K562 (cell line): ENCODE data around the gene SOCS2. TPM values are rescaled to one million over a fixed set of nuclear protein-coding genes. Genes with fewer than 3 reads are reported as not detected.

ENCODE experiments used
- ATAC-seq: fragments of 200-7000 bp; cut with Tn5 transposase; 3 replicates; pipeline ENCODE4 v1.9.1; 2020; ENCODE audit warnings: moderate library complexity
- BruUV-seq: library from RNA; stranded (reverse); fragments of 400-500 nt; replicated peaks from 2 replicates; lab custom pipeline; 2021; lab: Mats Ljungman, UMichigan
- CTCF ChIA-PET: fragments of 300-600 bp; formaldehyde crosslinking; extraction: SDS; loops from one replicate; lab custom pipeline; 2021; ENCODE audit warnings: low intra/inter-chr PET ratio; lab: Yijun Ruan, JAX
- POLR2A ChIA-PET: fragments of 300-600, 350-650 bp; sonication (Branson Sonifier 250); formaldehyde crosslinking; extraction: SDS; loops from one replicate; lab custom pipeline; 2021; ENCODE audit warnings: antibody characterized with exemption, inconsistent platforms; lab: Yijun Ruan, JAX
- DNase-seq, 4 experiments: peaks; one replicate each; pipeline versions ENCODE4 v3.0.0 to v3.0.0-alpha.2; 2011 to 2018; ENCODE audit warnings: low spot score in 3 of 4, mixed read lengths in 3 of 4; ENCODE audit errors: extremely low read depth in 1 of 4
- FAIRE-seq: peaks from 2 replicates; lab custom pipeline; 2011; peaks lifted over from hg19 to GRCh38; lab: Jason Lieb, UNC
- H2AFZ ChIP-seq: 2 replicates; pipeline ENCODE4 v1.6.0; 2011; ENCODE audit warnings: low read depth, low read length, control low read depth, inconsistent platforms
- H3K27ac ChIP-seq: fragments of 200-600 bp; 3 replicates; pipeline ENCODE4 v1.8.0; 2011; ENCODE audit warnings: low read depth, mild to moderate bottlenecking, control low read depth, inconsistent platforms, low read length, moderate library complexity, mixed read lengths; ENCODE audit errors: extremely low read depth
- H3K27me3 ChIP-seq, 2 experiments: fragments of 300-600 bp in 1 of 2; 2 replicates in 1 of 2; 3 replicates in 1 of 2; pipeline versions ENCODE4 v1.6.0 to v1.8.0; 2011; ENCODE audit warnings: inconsistent platforms in 2 of 2, low read length in 2 of 2, mild to moderate bottlenecking in 1 of 2, mixed read lengths in 1 of 2, moderate library complexity in 1 of 2; ENCODE audit not compliant: control insufficient read depth in 2 of 2, insufficient read depth in 2 of 2
- H3K36me3 ChIP-seq: fragments of 300-600 bp; 3 replicates; pipeline ENCODE4 v1.8.0; 2011; ENCODE audit warnings: mild to moderate bottlenecking, low read length, inconsistent platforms; ENCODE audit not compliant: control insufficient read depth, insufficient read depth
- H3K4me1 ChIP-seq, 2 experiments: fragments of 200-600 bp in 1 of 2; replicated peaks in 1 of 2; 2 replicates in 1 of 2; 3 replicates in 1 of 2; pipeline versions ENCODE4 v1.5.1 to v1.8.0; 2011; ENCODE audit warnings: inconsistent platforms in 2 of 2, low read length in 2 of 2, mild to moderate bottlenecking in 1 of 2, mixed read lengths in 1 of 2, moderate library complexity in 1 of 2; ENCODE audit not compliant: control insufficient read depth in 2 of 2, insufficient read depth in 2 of 2
- H3K4me2 ChIP-seq: 2 replicates; pipeline ENCODE4 v1.6.1; 2011; ENCODE audit warnings: low read length, control low read depth, inconsistent platforms, mixed read lengths; ENCODE audit not compliant: insufficient read depth
- H3K4me3 ChIP-seq: fragments of 200-600 bp; sonication (generic), shearing (Covaris generic); 2 replicates; pipeline ENCODE4 v1.5.1; 2016; ENCODE audit warnings: control low read depth, inconsistent platforms
- H3K79me2 ChIP-seq: fragments of 200-600 bp; 3 replicates; pipeline ENCODE4 v1.8.0; 2011; ENCODE audit warnings: low read length, inconsistent platforms; ENCODE audit not compliant: control insufficient read depth, insufficient read depth
- H3K9ac ChIP-seq, 2 experiments: 2 replicates each; pipeline versions ENCODE4 v1.6.0 to v1.6.1; 2011; ENCODE audit warnings: low read depth in 2 of 2, low read length in 2 of 2, control low read depth in 1 of 2, inconsistent platforms in 1 of 2, mild to moderate bottlenecking in 1 of 2, mixed read lengths in 1 of 2; ENCODE audit not compliant: insufficient read depth in 1 of 2
- H3K9me1 ChIP-seq: one replicate; pipeline ENCODE4 v1.6.0; 2011; ENCODE audit warnings: inconsistent platforms, mild to moderate bottlenecking, low read length, moderate library complexity; ENCODE audit not compliant: control insufficient read depth, insufficient read depth
- H3K9me3 ChIP-seq: replicated peaks from 2 replicates; pipeline ENCODE4 v1.5.1; 2011; ENCODE audit warnings: low read depth, low read length, inconsistent platforms; ENCODE audit not compliant: control insufficient read depth, insufficient read depth
- H4K20me1 ChIP-seq: replicated peaks from 2 replicates; pipeline ENCODE4 v1.6.1; 2011; ENCODE audit warnings: low read length, inconsistent platforms, mixed read lengths; ENCODE audit not compliant: control insufficient read depth, insufficient read depth
- BRF1 ChIP-seq: IDR thresholded peaks from 3 replicates; pipeline ENCODE4 v1.6.1; 2011; ENCODE audit warnings: borderline replicate concordance, mild to moderate bottlenecking; ENCODE audit not compliant: insufficient read length; ENCODE audit errors: extremely low read depth
- CHD4 ChIP-seq: fragments of 200-600 bp; sonication (generic); IDR thresholded peaks from 3 replicates; pipeline ENCODE4 v1.6.1; 2012; ENCODE audit warnings: low read depth, mild to moderate bottlenecking, mixed read lengths, low read length, inconsistent platforms; ENCODE audit not compliant: insufficient read depth, insufficient replicate concordance, poor library complexity, severe bottlenecking
- HDAC6 ChIP-seq: IDR thresholded peaks from 2 replicates; pipeline ENCODE4 v1.6.1; 2012; ENCODE audit warnings: low read depth, mild to moderate bottlenecking, control low read depth, inconsistent platforms, low read length, moderate library complexity
- MYBL2 ChIP-seq, 2 experiments: fragments of 450-650 bp in 1 of 2; sonication (generic) in 1 of 2; formaldehyde crosslinking in 1 of 2; IDR thresholded peaks; 2 replicates each; pipeline versions ENCODE4 v1.6.1 to v1.8.1; 2017 to 2022; ENCODE audit warnings: borderline replicate concordance in 1 of 2, inconsistent platforms in 1 of 2, low read depth in 1 of 2, mild to moderate bottlenecking in 1 of 2, missing genetic modification reagents in 1 of 2, moderate library complexity in 1 of 2
- NBN ChIP-seq: fragments of 450-650 bp; IDR thresholded peaks from 2 replicates; pipeline ENCODE4 v1.6.1; 2016; ENCODE audit warnings: low read depth, mild to moderate bottlenecking
- RAD51 ChIP-seq: fragments of 450-650 bp; IDR thresholded peaks from 2 replicates; pipeline ENCODE4 v1.7.1; 2016; ENCODE audit warnings: low read depth, mild to moderate bottlenecking, borderline replicate concordance
- SIRT6 ChIP-seq: IDR thresholded peaks from one replicate; pipeline ENCODE4 v1.6.1; 2012; ENCODE audit warnings: low read depth, mild to moderate bottlenecking, control low read depth, inconsistent platforms, low read length, moderate library complexity
- TEAD1 ChIP-seq, 2 experiments: fragments of 450-650 bp in 1 of 2; sonication (generic) in 1 of 2; formaldehyde crosslinking; IDR thresholded peaks; 2 replicates each; pipeline versions ENCODE4 v1.4.0 to v1.8.0; 2020 to 2022; ENCODE audit warnings: mild to moderate bottlenecking in 2 of 2, missing genetic modification reagents in 1 of 2
- TFAP4 ChIP-seq: sonication (generic); formaldehyde crosslinking; IDR thresholded peaks from 2 replicates; pipeline ENCODE4 v1.8.0; 2022; ENCODE audit warnings: missing genetic modification reagents, mild to moderate bottlenecking, moderate library complexity, borderline replicate concordance
- THAP7 ChIP-seq: fragments of 250-450 bp; sonication (Bioruptor Pico); IDR thresholded peaks from 2 replicates; pipeline ENCODE4 v1.5.0; 2021
- YBX1 ChIP-seq: fragments of 450-650 bp; IDR thresholded peaks from 2 replicates; pipeline ENCODE4 v1.7.1; 2016; ENCODE audit warnings: mild to moderate bottlenecking
- ZNF431 ChIP-seq: sonication (generic); formaldehyde crosslinking; IDR thresholded peaks from 2 replicates; pipeline ENCODE4 v1.8.0; 2022; ENCODE audit warnings: mild to moderate bottlenecking, missing genetic modification reagents
- ZNF695 ChIP-seq: fragments of 450-650 bp; formaldehyde crosslinking; IDR thresholded peaks from 2 replicates; pipeline ENCODE4 v1.4.0; 2020; ENCODE audit warnings: mild to moderate bottlenecking, moderate library complexity
- WGBS: fragments of 100-300 bp; shearing (Covaris generic); methylation state at CpG from one replicate; pipeline ENCODE4 v1.1.6; 2016; ENCODE audit warnings: low coverage, mixed read lengths; ENCODE audit not compliant: insufficient coverage; ENCODE audit errors: missing lambda C conversion rate; 5-methylcytosine and 5-hydroxymethylcytosine counted together
- in situ Hi-C: fragments of 300-500 bp; cut with MboI; formaldehyde crosslinking; loops from 4 replicates; pipeline ENCODE4 v1.15.0; 2018; ENCODE audit warnings: inconsistent platforms, mixed read lengths
- intact Hi-C: fragments of 100-400 bp; cut with micrococcal nuclease; formaldehyde crosslinking; loops from 2 replicates; pipeline ENCODE4 v1.14.2; 2022
- polyA plus RNA-seq, 8 experiments: library from polyadenylated mRNA; depleted of rRNA in 4 of 8; stranded (reverse) in 5 of 8; unstranded in 3 of 8; fragments of >200 nt; fragmentation: Nextera tagmentation in 2 of 8; fragmentation: Illumina TruSeq in 1 of 8; extraction: Ambion mirVana in 2 of 8; extraction: Trizol in 1 of 8; gene quantifications; 2 replicates each; pipeline versions ENCODE4 v1.2.1 to v1.2.3, GENCODE V29; 2011 to 2014; ENCODE audit warnings: inconsistent platforms in 1 of 8, missing spikeins in 1 of 8
- total RNA-seq, 7 experiments: library from RNA; depleted of rRNA in 6 of 7; stranded (reverse); fragments of >200 nt in 6 of 7; fragmentation: Illumina TruSeq in 2 of 7; extraction: Trizol in 2 of 7; gene quantifications; 2 replicates each; pipeline versions ENCODE4 v1.2.1 to v1.2.3, GENCODE V29; 2011 to 2021; ENCODE audit warnings: low replicate concordance in 1 of 7
- TF ChIP-seq, protein P1 (sequence below): sonication (generic); formaldehyde crosslinking; IDR thresholded peaks from 2 replicates; pipeline ENCODE4 v1.8.0; 2023; ENCODE audit warnings: missing genetic modification reagents, mild to moderate bottlenecking, borderline replicate concordance

SOCS2 gene
- total and polyA plus RNA-seq, 9 of the 15 experiments (the other 6 are each of a cell fraction or from before 2014, with no cell fraction given) = 37.0 to 162 (median 98.7) TPM

DNA sequence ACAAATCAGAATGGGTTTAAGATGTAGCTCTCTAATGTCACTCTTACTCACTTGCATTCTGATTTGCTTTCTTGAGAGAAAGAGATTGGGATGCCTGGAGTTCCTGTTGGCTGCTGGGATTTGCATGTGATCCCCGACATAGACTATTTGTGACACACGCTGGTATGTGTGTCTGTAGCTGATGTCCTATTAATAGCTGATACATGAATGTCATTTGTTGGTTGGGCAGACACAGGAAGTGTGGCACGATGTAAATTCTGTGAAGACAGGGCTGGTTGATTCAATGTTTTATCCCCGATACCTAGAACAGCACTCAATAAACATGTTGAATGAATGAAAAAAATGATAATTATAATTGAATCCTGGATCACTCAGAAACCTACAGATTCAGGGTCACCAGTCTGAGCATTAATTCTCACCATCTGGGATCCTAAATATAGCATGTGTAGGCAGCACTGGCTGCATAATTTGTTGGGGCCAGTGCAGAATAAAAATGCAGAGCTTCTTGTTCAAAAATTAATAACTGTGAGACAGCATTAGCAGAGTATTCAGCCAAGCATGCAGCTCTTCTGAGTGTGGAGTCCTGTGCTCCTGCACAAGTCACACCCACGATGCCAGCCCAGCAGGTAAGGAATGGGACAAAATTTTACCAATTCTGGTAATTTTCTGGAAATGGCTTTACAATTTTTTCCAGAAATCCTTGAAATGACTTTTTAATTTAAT lies 35.5 kb upstream of the SOCS2 start:
- DNase-seq (no peak), ATAC-seq (no peak), FAIRE-seq (no peak)
- WGBS = 40% methylated on average over 5 of the region's 5 CpGs
- Histone ChIP-seq H3K4me2 (no peak overlapping the region), H3K9me1 (no peaks in the 10 kb centered on the region), H2AFZ (no peak overlapping the region), H3K27me3 (no peaks in the 10 kb centered on the region), H3K4me3 (no peak overlapping the region), H3K9me3 (no peaks in the 10 kb centered on the region), H3K4me1 (no peaks in the 10 kb centered on the region; a peak in 2 of 5 replicates), H3K27ac (no peak overlapping the region), H3K9ac (no peak overlapping the region), H3K36me3 (no peaks in the 10 kb centered on the region), H4K20me1 (no peaks in the 10 kb centered on the region), H3K79me2 (no peaks in the 10 kb centered on the region)
- CTCF ChIA-PET = no interaction called here
- intact Hi-C loops = no loop called here
- in situ Hi-C loops = loop anchor here (25.0 kb wide), 1 partner anchor 1000 kb away; no protein-coding TSS in a partner anchor
- BruUV-seq = no TSS peak
- POLR2A ChIA-PET = interaction anchor here (0.6 to 1.1 kb wide), 3 partner anchors 13 to 557 kb away, joined by 3 read pairs; no protein-coding TSS in a partner anchor
- TF ChIP-seq MYBL2 (IDR thresholded peaks at IDR 0.05; ENCODE audit: low read depth) = no peak
- TF ChIP-seq MYBL2 (CRISPR knock-in tag; IDR thresholded peaks at IDR 0.05; ENCODE audit: borderline replicate concordance) = no peak
- no peak for TF ChIP-seq NBN
- TF ChIP-seq TFAP4 (CRISPR knock-in tag) = no peak
- TF ChIP-seq ZNF431 (CRISPR knock-in tag) = no peak
- TF ChIP-seq HDAC6 = no peak
- no peak for TF ChIP-seq TEAD1 (CRISPR knock-in tag; IDR thresholded peaks at IDR 0.05)
- no peak for TF ChIP-seq THAP7 (CRISPR knock-in tag)
- no peak for TF ChIP-seq RAD51
- no peak for TF ChIP-seq SIRT6
- no peak for TF ChIP-seq ZNF695 (CRISPR knock-in tag)
- TF ChIP-seq YBX1 = no peak
- TF ChIP-seq BRF1 = no peak
- TF ChIP-seq, protein P1, sequence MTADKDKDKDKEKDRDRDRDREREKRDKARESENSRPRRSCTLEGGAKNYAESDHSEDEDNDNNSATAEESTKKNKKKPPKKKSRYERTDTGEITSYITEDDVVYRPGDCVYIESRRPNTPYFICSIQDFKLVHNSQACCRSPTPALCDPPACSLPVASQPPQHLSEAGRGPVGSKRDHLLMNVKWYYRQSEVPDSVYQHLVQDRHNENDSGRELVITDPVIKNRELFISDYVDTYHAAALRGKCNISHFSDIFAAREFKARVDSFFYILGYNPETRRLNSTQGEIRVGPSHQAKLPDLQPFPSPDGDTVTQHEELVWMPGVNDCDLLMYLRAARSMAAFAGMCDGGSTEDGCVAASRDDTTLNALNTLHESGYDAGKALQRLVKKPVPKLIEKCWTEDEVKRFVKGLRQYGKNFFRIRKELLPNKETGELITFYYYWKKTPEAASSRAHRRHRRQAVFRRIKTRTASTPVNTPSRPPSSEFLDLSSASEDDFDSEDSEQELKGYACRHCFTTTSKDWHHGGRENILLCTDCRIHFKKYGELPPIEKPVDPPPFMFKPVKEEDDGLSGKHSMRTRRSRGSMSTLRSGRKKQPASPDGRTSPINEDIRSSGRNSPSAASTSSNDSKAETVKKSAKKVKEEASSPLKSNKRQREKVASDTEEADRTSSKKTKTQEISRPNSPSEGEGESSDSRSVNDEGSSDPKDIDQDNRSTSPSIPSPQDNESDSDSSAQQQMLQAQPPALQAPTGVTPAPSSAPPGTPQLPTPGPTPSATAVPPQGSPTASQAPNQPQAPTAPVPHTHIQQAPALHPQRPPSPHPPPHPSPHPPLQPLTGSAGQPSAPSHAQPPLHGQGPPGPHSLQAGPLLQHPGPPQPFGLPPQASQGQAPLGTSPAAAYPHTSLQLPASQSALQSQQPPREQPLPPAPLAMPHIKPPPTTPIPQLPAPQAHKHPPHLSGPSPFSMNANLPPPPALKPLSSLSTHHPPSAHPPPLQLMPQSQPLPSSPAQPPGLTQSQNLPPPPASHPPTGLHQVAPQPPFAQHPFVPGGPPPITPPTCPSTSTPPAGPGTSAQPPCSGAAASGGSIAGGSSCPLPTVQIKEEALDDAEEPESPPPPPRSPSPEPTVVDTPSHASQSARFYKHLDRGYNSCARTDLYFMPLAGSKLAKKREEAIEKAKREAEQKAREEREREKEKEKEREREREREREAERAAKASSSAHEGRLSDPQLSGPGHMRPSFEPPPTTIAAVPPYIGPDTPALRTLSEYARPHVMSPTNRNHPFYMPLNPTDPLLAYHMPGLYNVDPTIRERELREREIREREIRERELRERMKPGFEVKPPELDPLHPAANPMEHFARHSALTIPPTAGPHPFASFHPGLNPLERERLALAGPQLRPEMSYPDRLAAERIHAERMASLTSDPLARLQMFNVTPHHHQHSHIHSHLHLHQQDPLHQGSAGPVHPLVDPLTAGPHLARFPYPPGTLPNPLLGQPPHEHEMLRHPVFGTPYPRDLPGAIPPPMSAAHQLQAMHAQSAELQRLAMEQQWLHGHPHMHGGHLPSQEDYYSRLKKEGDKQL (CRISPR knock-in tag) = no peak
- TF ChIP-seq CHD4 = no peak
